GM19438 (cell line): ENCODE measurements around the gene STT3B.
"Not testable (repeated sequence)": the region's sequence is repeated elsewhere in the genome, so short reads cannot be mapped to it uniquely, and the experiment has no call there.

Experiments
- ATAC-seq: cut with Tn5 transposase; IDR thresholded peaks from one replicate; pipeline ENCODE4 v1.9.1; 2021; ENCODE audit warnings: low read depth; ENCODE audit not compliant: unreplicated experiment

The STT3B gene

GRCh38 chr3:31581660-31582059 lies 48.9 kb downstream of the STT3B start:
- no peak for ATAC-seq

DNA sequence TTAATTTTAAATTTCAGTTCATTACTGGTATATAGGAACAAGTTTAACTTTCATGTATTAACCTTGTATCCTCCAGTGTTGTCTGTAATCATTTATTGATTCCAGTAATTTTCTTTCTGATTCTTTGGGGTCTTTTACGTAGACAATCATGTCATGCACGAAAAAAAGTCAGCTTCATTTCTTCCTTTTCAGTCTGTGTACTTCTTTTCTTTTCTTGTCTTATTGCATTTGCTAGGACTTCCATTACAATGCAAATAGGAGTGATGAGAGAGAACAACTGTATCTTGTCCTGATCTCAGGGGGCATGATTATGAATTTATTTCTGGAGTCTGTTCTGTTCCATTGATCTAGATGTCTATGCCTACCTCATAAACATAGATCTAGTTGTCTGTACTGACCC lies 56.5 kb downstream of the STT3B start:
- no peak for ATAC-seq

DNA sequence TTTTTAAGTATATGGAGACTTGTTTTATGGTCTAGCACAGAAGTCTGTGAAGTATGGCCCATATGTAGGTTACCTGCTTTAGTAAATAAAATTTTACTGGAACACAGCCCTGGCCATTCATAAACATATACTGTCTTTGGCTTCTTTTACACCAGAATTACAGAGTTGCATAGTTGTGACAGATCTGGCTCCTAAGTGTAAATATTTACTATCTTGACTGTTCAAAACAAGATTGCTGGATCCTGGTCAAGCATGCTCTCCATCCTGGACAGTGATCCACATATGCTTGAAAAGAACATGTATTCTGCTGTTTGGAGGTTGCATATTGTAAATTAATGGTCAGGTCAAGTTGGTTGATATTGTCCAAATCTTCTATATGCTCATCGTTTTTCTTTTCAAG lies 57.9 kb downstream of the STT3B start:
- no peak for ATAC-seq

GRCh38 chr3:31592764-31593163 lies 60.0 kb downstream of the STT3B start:
- ATAC-seq, result no peak

GRCh38 chr3:31596176-31596575 lies 63.5 kb downstream of the STT3B start:
- ATAC-seq, result no peak

DNA sequence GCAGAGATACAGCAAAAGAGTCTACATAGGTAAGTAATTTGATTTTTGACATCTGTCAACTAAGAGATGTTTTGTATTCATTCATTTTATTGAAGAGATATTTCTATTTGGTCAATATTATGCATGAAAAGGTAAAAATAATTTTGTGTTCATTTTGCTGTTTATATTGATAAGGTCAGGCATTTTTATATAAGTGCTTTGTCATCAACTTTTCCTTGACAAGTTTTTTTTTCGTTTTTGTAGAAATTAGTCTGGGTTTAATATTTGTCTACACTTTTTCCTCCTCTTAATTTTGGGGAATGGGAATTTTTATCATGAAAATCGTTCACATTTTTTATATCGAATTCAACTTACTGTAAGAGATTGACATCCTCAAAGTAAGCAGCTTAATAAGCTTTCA lies 67.7 kb downstream of the STT3B start:
- no peak for ATAC-seq

GRCh38 chr3:31605333-31605732 lies 72.6 kb downstream of the STT3B start:
- not testable (repeated sequence) for ATAC-seq

DNA sequence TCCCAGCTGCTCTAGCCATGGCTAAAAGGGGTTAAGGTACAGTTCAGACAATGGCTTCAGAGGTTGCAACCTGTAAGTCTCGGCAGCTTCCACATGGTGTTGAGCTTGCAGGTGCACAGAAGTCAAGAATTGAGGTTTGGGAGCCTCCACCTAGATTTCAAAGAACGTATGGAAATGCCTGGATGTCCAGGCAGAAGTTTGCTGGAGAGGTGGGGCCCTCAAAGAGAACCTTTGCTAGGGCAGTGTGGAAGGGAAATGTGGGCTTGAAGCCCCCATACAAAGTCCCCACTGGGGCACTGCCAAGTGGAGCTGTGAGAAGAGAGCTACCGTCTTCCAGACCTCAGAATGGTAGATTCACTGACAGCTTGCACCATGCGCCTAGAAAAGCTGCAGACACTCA lies 73.7 kb downstream of the STT3B start:
- ATAC-seq, result no peak

GRCh38 chr3:31610700-31611275 lies 78.1 kb downstream of the STT3B start:
- no peak for ATAC-seq

- ATAC-seq, result no peak
Measured at GRCh38 chr3:31613177-31613576, 80.5 kb downstream of the STT3B start.

DNA sequence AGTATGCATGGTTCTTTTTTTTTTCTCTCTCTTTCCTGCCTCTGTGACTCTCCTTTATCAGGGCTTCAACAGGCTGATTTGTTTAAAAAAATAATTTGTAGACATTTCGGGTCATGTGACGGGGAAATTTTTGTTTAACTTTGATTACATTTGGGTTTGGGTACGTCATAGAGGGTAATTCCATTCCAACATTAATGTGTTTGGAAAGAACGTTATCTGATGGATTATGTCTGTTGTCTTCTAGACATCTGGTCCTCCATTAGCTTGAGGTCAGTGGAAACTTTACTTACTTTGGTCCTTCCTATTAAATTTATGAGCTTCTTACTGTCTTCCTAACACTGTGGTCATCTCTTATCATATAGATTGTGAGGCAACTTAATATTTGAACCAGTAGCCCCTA lies 80.9 kb downstream of the STT3B start:
- no peak for ATAC-seq

DNA sequence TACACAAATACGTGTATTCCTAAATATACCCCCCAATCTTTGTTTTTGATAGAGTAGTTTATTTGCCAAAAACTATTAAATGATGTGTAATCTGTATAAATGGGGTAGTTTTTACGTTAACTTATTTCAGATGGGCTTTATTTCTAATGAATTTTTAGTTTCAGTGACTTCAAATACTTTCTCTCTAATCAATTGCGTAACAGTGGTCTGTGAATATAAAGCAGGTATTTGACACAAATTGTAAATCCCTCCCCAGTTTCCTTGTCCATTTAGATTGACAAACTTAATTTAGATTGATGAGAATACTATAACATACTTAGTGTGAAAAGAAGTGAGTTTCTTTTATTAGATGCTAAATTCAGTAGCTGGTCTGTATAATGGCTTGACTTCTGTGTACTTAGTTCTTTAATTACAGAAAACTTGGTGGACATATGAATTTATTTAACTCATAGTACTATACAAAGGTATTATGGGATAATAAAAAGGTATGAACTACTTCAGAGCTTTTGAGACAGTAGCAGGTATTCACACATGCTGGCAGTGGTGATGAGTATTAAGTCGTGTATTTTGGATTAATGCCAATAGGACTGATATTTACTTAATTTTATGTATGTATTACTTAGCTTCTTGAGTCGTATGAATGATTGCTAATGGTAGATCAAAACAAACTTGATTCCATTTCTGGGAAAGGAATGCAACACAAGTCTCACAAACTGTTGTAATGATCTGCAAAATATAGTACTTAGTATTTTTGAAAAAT lies 81.6 kb downstream of the STT3B start:
- no peak for ATAC-seq

GRCh38 chr3:31615071-31615875 lies 82.5 kb downstream of the STT3B start:
- no peak for ATAC-seq

DNA sequence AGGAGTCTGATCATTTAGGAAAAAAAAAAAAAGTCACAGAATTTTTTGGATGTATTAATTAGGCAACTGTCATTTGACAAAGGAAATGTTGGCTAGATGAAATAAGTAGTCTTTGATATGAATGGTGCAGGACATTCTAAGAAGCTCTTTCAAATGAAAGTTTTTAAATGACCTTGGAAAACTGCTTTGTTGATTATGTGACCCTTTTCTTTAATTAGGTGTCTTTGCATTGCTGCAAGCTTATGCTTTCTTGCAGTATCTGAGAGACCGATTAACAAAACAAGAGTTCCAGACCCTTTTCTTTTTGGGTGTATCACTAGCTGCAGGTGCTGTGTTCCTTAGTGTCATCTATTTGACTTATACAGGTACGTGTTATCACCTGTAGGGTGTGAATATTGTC lies 84.0 kb downstream of the STT3B start:
- no peak for ATAC-seq

DNA sequence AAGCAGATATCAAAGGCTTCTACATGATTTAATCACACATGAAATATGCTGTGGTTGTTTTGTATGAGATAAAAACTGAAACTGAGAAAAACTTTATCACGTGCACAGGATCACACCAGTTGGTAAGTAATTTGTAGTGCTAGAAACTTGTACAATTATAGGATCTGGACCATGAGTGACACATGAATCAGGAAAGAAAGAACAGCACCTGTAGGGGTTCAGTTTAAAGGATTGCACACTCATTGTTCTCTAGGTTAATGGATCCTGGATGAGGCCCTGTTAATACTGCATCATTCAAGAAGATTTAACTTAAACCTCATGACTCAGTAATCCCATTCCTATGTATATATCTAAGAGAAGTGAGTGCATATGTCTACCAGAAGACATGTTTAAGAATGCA lies 87.9 kb downstream of the STT3B start:
- ATAC-seq, result no peak

DNA sequence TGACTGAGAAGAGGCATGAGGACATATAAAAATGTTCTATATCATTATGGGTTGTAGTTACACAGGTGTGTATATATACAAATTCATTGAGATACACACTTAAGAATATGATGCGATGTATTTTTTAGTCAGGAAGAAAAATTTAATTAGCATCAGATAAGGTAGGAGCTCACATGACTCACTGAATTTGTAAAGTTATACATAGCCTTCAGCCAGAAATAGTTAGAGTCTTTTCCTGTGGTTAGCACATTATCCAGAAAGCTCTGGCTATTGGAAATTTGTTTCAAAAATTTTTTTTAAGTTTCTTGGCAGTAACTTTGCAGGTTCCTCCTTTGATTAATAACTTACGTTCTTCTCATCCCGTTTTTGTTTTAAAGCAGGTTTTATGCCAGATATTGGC lies 88.6 kb downstream of the STT3B start:
- ATAC-seq, result no peak

DNA sequence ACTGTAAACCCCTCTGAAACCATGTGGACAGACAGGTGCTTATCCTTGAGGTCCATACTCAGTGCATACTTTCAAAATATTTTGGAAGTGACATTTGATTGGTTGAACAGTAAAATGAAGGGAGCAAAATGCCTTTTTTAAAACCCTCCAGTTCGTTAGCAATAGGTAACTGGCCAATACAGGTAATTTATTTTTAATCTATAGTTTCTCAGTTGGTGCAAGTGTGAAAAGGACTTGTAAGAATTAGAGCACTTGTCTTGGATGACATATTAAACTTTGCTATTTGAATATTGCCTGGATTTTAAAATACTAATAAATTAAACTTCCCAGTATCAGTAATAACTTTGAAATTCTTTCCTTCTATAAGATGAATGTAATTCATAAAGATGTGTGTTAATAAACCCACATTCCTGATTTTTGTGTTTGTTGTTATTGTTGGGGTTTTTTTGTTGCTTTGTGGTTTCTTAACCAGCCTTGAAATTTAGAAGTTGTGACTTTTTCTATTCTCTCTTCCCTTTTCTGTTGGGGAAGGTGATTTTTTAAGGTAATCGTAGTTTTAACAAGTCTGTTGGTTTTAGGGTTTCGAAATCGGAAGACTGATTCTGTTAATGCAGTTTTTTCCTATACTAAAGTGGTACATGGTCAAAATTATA lies 90.0 kb downstream of the STT3B start:
- peak; percentile 72 for ATAC-seq

DNA sequence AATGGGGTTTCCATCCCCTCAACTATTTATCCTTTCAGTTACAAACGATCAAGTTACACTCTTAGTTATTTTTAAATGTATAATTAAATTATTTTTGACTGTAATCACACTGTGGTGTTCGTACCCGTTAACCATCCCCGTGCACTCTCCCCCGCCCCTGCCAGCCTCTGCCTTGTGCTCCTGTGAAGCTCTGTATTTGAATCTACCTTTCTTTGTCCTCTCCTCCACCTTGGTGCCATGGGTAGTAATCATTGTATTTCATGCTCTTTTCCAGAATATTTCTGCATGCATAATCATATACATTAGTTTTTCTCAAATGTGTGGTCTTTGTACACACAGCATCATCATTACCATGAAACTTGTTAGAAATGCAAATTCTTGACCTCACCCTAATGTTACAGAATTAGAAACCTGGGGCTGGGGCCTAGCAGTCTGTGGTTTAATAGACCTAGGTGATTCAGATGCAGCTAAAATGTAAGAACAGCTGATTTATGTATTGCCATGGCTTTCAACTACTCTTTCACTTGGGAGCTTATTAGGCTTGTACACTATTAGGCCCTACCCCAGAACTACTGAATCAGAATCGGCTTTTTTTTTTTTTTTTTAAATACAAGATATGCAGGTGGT lies 91.5 kb downstream of the STT3B start:
- no peak for ATAC-seq

- no peak for ATAC-seq
Measured at GRCh38 chr3:31625358-31625757, 92.6 kb downstream of the STT3B start.

GRCh38 chr3:31629054-31629453 lies 96.3 kb downstream of the STT3B start:
- ATAC-seq, result no peak

DNA sequence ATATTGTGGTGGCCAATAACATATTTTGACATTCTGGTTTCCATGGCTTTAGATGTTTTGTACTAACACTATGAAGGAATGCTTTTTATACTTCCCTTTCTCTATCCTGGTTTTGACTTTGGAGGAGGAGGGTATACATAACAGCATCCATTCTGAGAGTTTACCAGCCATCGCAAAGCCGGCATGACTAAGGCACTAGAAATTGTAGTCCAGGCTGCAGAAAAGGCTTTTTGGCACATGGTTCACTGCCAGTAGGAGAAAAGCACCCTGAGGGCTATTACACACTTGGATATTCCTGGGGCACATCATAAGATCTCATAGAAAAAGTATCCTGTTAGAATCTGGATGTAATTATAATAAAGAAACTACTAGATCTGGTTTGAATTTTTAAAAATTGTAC lies 101.8 kb downstream of the STT3B start:
- no peak for ATAC-seq
